Left renal cortex interstitium (tissue), 4 donors: ENCODE measurements around the gene CALN1. TPM values are rescaled to one million over a fixed set of nuclear protein-coding genes. Genes with fewer than 3 reads are reported as not detected.
"Not testable (repeated sequence)": the region's sequence is repeated elsewhere in the genome, so short reads cannot be mapped to it uniquely, and the experiment has no call there.

Experiments
- DNase-seq, 4 donors: peaks; one replicate each; pipeline ENCODE4 v3.0.0-alpha.2; 2013; ENCODE audit warnings: low read depth in 4 of 4, low spot score in 2 of 4, missing footprints in 1 of 4
- polyA plus RNA-seq, 4 donors: library from polyadenylated mRNA; unstranded; fragments of 120-200 nt; gene quantifications; one replicate each; pipeline ENCODE4 v1.2.1, GENCODE V29; 2013; ENCODE audit not compliant: insufficient read length in 4 of 4

CALN1 gene
- polyA plus RNA-seq, 4 donors, result 0.61 to 1.1 (median 0.75) TPM

- DNase-seq, result no peak
Observed at GRCh38 chr7:72003236-72003635, 408.9 kb downstream of the CALN1 start.

- DNase-seq, result no peak
Observed at GRCh38 chr7:71996141-71996540, 416.0 kb downstream of the CALN1 start.

GRCh38 chr7:71995111-71995510 lies 417.0 kb downstream of the CALN1 start:
- no peak for DNase-seq

GRCh38 chr7:71991586-71991985 lies 420.6 kb downstream of the CALN1 start:
- DNase-seq, result no peak

GRCh38 chr7:71990138-71990462 lies 422.0 kb downstream of the CALN1 start:
- DNase-seq, result no peak

GRCh38 chr7:71988201-71988600 lies 423.9 kb downstream of the CALN1 start:
- DNase-seq, result no peak

GRCh38 chr7:71987200-71987767 lies 424.9 kb downstream of the CALN1 start:
- no peak for DNase-seq

GRCh38 chr7:71984348-71984747 lies 427.8 kb downstream of the CALN1 start:
- DNase-seq, result no peak

- DNase-seq, result no peak
Observed at GRCh38 chr7:71982851-71983250, 429.3 kb downstream of the CALN1 start.

- DNase-seq, result no peak
Observed at GRCh38 chr7:71976645-71977044, 435.5 kb downstream of the CALN1 start.

- DNase-seq, result no peak
Observed at GRCh38 chr7:71974611-71975010, 437.5 kb downstream of the CALN1 start.

- DNase-seq, result no peak
Observed at GRCh38 chr7:71972534-71972933, 439.6 kb downstream of the CALN1 start.

GRCh38 chr7:71970725-71971124 lies 441.4 kb downstream of the CALN1 start:
- DNase-seq, result no peak

GRCh38 chr7:71962636-71963035 lies 449.5 kb downstream of the CALN1 start:
- DNase-seq, result no peak

GRCh38 chr7:71961283-71961682 lies 450.9 kb downstream of the CALN1 start:
- DNase-seq, result no peak

GRCh38 chr7:71942115-71942514 lies 470.0 kb downstream of the CALN1 start:
- DNase-seq, result no peak

- no peak for DNase-seq
Observed at GRCh38 chr7:71937840-71938371, 474.2 kb downstream of the CALN1 start.

GRCh38 chr7:71935674-71936073 lies 476.5 kb downstream of the CALN1 start:
- DNase-seq, result no peak

- DNase-seq, result no peak
Observed at GRCh38 chr7:71933426-71933825, 478.7 kb downstream of the CALN1 start.

- no peak for DNase-seq
Observed at GRCh38 chr7:71925663-71926062, 486.5 kb downstream of the CALN1 start.

GRCh38 chr7:71914204-71914603 lies 497.9 kb downstream of the CALN1 start:
- not testable (repeated sequence) for DNase-seq

GRCh38 chr7:71912476-71912875 lies 499.7 kb downstream of the CALN1 start:
- DNase-seq, result no peak

GRCh38 chr7:71911051-71911450 lies 501.1 kb downstream of the CALN1 start:
- no peak for DNase-seq
